ENCODE results near the gene CD177. TPM values are rescaled to one million over a fixed set of nuclear protein-coding genes. Genes with fewer than 3 reads are reported as not detected.
"Not testable (repeated sequence)": the region's sequence is repeated elsewhere in the genome, so short reads cannot be mapped to it uniquely, and the experiment has no call there.

CD177 gene
- total RNA-seq, 2 experiments from 2014 or later, result not detected

- not testable (repeated sequence) for H3K4me1 Mint-ChIP-seq, DNase-seq, H3K36me3 Mint-ChIP-seq, H3K27me3 Mint-ChIP-seq, H3K9me3 Mint-ChIP-seq, H3K27ac Mint-ChIP-seq, H3K4me3 Mint-ChIP-seq
Observed at GRCh38 chr19:43328561-43328960, 24.9 kb upstream of the CD177 start.

- H3K27ac Mint-ChIP-seq, H3K9me3 Mint-ChIP-seq, H3K27me3 Mint-ChIP-seq, H3K36me3 Mint-ChIP-seq, H3K4me3 Mint-ChIP-seq, H3K4me1 Mint-ChIP-seq, DNase-seq: not testable (repeated sequence)
Observed at GRCh38 chr19:43329049-43329448, 24.4 kb upstream of the CD177 start.

GRCh38 chr19:43329989-43330388, 23.5 kb upstream of the CD177 start:
- H3K27ac Mint-ChIP-seq, result no peak overlapping the region
- H3K27me3 Mint-ChIP-seq, result no peaks in the 10 kb centered on the region
- DNase-seq, result no peak
- no peaks in the 10 kb centered on the region for H3K36me3 Mint-ChIP-seq
- H3K9me3 Mint-ChIP-seq, result no peaks in the 10 kb centered on the region
- H3K4me3 Mint-ChIP-seq, result no peak overlapping the region
- H3K4me1 Mint-ChIP-seq, result no peaks in the 10 kb centered on the region

- no peak for DNase-seq
- Mint-ChIP-seq H3K27me3 (no peaks in the 10 kb centered on the region), H3K27ac (no peak overlapping the region), H3K4me3 (no peak overlapping the region), H3K9me3 (no peaks in the 10 kb centered on the region), H3K36me3 (no peaks in the 10 kb centered on the region), H3K4me1 (no peaks in the 10 kb centered on the region)
Observed at GRCh38 chr19:43330726-43331434, 22.6 kb upstream of the CD177 start.

- Mint-ChIP-seq H3K27ac (no peak overlapping the region), H3K27me3 (no peaks in the 10 kb centered on the region), H3K4me3 (no peak overlapping the region), H3K4me1 (no peaks in the 10 kb centered on the region), H3K36me3 (no peaks in the 10 kb centered on the region), H3K9me3 (no peaks in the 10 kb centered on the region)
- no peak for DNase-seq
Observed at GRCh38 chr19:43331435-43332010, 22.0 kb upstream of the CD177 start.

GRCh38 chr19:43332058-43332922, 21.2 kb upstream of the CD177 start:
- Mint-ChIP-seq H3K9me3 (no peaks in the 10 kb centered on the region), H3K27me3 (no peaks in the 10 kb centered on the region), H3K4me1 (no peaks in the 10 kb centered on the region), H3K27ac (no peak overlapping the region), H3K36me3 (no peaks in the 10 kb centered on the region), H3K4me3 (no peak overlapping the region)
- DNase-seq, result no peak

GRCh38 chr19:43336508-43336907, 17.0 kb upstream of the CD177 start:
- H3K4me3 Mint-ChIP-seq, H3K9me3 Mint-ChIP-seq, H3K4me1 Mint-ChIP-seq, H3K27ac Mint-ChIP-seq, DNase-seq, H3K36me3 Mint-ChIP-seq: not testable (repeated sequence)
- H3K27me3 Mint-ChIP-seq, result peaks cover 17% of the 10 kb centered on the region

- Mint-ChIP-seq H3K9me3 (no peaks in the 10 kb centered on the region), H3K27me3 (peaks cover 18% of the 10 kb centered on the region), H3K4me3 (no peak overlapping the region), H3K27ac (no peak overlapping the region), H3K4me1 (no peaks in the 10 kb centered on the region), H3K36me3 (no peaks in the 10 kb centered on the region)
- DNase-seq, result no peak
Observed at GRCh38 chr19:43337737-43338136, 15.7 kb upstream of the CD177 start.

- DNase-seq, result no peak
- no peak overlapping the region for H3K27ac Mint-ChIP-seq
- H3K27me3 Mint-ChIP-seq, result peaks cover 18% of the 10 kb centered on the region
- H3K9me3 Mint-ChIP-seq, result no peaks in the 10 kb centered on the region
- H3K4me3 Mint-ChIP-seq, result no peak overlapping the region
- no peaks in the 10 kb centered on the region for H3K4me1 Mint-ChIP-seq
- no peaks in the 10 kb centered on the region for H3K36me3 Mint-ChIP-seq
Observed at GRCh38 chr19:43338530-43338929, 15.0 kb upstream of the CD177 start.

GRCh38 chr19:43339243-43339930, 14.1 kb upstream of the CD177 start:
- H3K36me3 Mint-ChIP-seq, H3K4me1 Mint-ChIP-seq, H3K9me3 Mint-ChIP-seq, H3K4me3 Mint-ChIP-seq, DNase-seq, H3K27ac Mint-ChIP-seq: not testable (repeated sequence)
- peaks cover 18% of the 10 kb centered on the region for H3K27me3 Mint-ChIP-seq

- not testable (repeated sequence) for H3K4me3 Mint-ChIP-seq, DNase-seq, H3K27ac Mint-ChIP-seq, H3K4me1 Mint-ChIP-seq, H3K9me3 Mint-ChIP-seq, H3K36me3 Mint-ChIP-seq
- peaks cover 18% of the 10 kb centered on the region for H3K27me3 Mint-ChIP-seq
Observed at GRCh38 chr19:43340101-43340500, 13.4 kb upstream of the CD177 start.

GRCh38 chr19:43341098-43341497, 12.4 kb upstream of the CD177 start:
- H3K36me3 Mint-ChIP-seq, H3K27ac Mint-ChIP-seq, H3K9me3 Mint-ChIP-seq, H3K4me3 Mint-ChIP-seq, DNase-seq, H3K4me1 Mint-ChIP-seq: not testable (repeated sequence)
- peaks cover 18% of the 10 kb centered on the region for H3K27me3 Mint-ChIP-seq

- not testable (repeated sequence) for H3K4me1 Mint-ChIP-seq, H3K36me3 Mint-ChIP-seq, H3K27ac Mint-ChIP-seq, H3K4me3 Mint-ChIP-seq, DNase-seq, H3K9me3 Mint-ChIP-seq
- peaks cover 18% of the 10 kb centered on the region for H3K27me3 Mint-ChIP-seq
Observed at GRCh38 chr19:43342104-43342503, 11.4 kb upstream of the CD177 start.

- not testable (repeated sequence) for H3K36me3 Mint-ChIP-seq, H3K27ac Mint-ChIP-seq, H3K9me3 Mint-ChIP-seq, H3K4me1 Mint-ChIP-seq, H3K4me3 Mint-ChIP-seq, DNase-seq
- H3K27me3 Mint-ChIP-seq, result peaks cover 15% of the 10 kb centered on the region
Observed at GRCh38 chr19:43344347-43344925, 9.1 kb upstream of the CD177 start.

GRCh38 chr19:43349813-43350212, 3.7 kb upstream of the CD177 start:
- H3K27ac Mint-ChIP-seq, DNase-seq, H3K4me3 Mint-ChIP-seq, H3K36me3 Mint-ChIP-seq, H3K9me3 Mint-ChIP-seq, H3K4me1 Mint-ChIP-seq: not testable (repeated sequence)
- peaks cover 29% of the 10 kb centered on the region for H3K27me3 Mint-ChIP-seq

Measured in activated naive CD8-positive, alpha-beta T cell treated with anti-CD3 and anti-CD28 coated beads for 36 hours (primary cell).